Activated CD4-positive, alpha-beta T cell treated with anti-CD3 and anti-CD28 coated beads for 36 hours (primary cell): ENCODE data around the gene TAS2R7. TPM values are rescaled to one million over a fixed set of nuclear protein-coding genes. Genes with fewer than 3 reads are reported as not detected.
"Not testable (repeated sequence)": the region's sequence is repeated elsewhere in the genome, so short reads cannot be mapped to it uniquely, and the experiment has no call there.

Source experiments
- ATAC-seq: fragments of 200-7000 bp; cut with Tn5 transposase; one replicate; pipeline ENCODE4 v1.10.0; 2021; ENCODE audit warnings: mild to moderate bottlenecking, moderate library complexity
- CTCF ChIA-PET: fragments of 350-600 bp; sonication (Branson Sonifier 250); formaldehyde crosslinking; loops from one replicate; lab custom pipeline; 2021; ENCODE audit warnings: antibody characterized with exemption; lab: Charles Lee
- POLR2A ChIA-PET: fragments of 350-600 bp; sonication (Branson Sonifier 250); formaldehyde crosslinking; loops from one replicate; lab custom pipeline; 2021; ENCODE audit warnings: antibody characterized with exemption, inconsistent platforms; lab: Charles Lee
- DNase-seq: peaks from one replicate; pipeline ENCODE4 v3.0.0-alpha.2; 2020
- H3K27ac Mint-ChIP-seq: one replicate; pipeline ENCODE4 v1.8.0; 2021; ENCODE audit warnings: mixed read lengths
- H3K27me3 Mint-ChIP-seq: one replicate; pipeline ENCODE4 v1.8.0; 2021; ENCODE audit warnings: mixed read lengths
- H3K36me3 Mint-ChIP-seq: one replicate; pipeline ENCODE4 v1.8.0; 2021; ENCODE audit warnings: low read depth, mixed read lengths
- H3K4me1 Mint-ChIP-seq: one replicate; pipeline ENCODE4 v1.8.0; 2021; ENCODE audit warnings: mixed read lengths
- H3K4me3 Mint-ChIP-seq: one replicate; pipeline ENCODE4 v1.8.0; 2021; ENCODE audit warnings: mild to moderate bottlenecking, moderate library complexity, mixed read lengths
- H3K9me3 Mint-ChIP-seq: one replicate; pipeline ENCODE4 v1.8.0; 2021; ENCODE audit warnings: low read depth, mixed read lengths
- intact Hi-C, 2 experiments: fragments of 100-400 bp; cut with DNase I in 1 of 2; cut with micrococcal nuclease in 1 of 2; formaldehyde crosslinking; loops; one replicate each; pipeline versions ENCODE4 v1.14.2 to v1.15.1; 2022 to 2024; cut with DNase I, micrococcal nuclease
- total RNA-seq, 2 experiments: library from RNA; stranded (reverse); gene quantifications; one replicate each; pipeline ENCODE4 v1.2.3, GENCODE V29; 2021

Gene TAS2R7
- total RNA-seq, 2 experiments from 2014 or later: not detected

DNA sequence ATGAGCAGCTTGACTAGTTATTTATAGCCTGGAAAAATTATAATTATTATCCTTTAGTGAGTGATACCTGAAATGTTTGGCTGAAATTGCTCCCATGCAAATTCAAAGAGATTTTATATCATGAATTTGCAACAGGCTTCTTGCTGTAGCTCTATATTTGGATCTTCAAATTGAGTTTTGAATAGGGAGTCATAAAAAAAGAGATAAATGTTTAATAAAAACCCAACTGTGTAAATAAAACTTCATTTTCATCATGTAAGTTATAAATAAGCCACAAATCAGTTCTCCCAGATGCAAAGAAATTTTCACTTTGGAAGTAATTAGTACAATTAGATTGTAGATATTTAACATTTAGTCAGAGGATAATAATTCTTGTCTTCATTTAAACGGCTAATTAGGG lies 4.8 kb upstream of the TAS2R7 start, which contains the start of gene TAS2R8:
Gene TAS2R8, minus strand, starts transcription at position 101 of the 400 bp plus-strand sequence. CDS start 306 bp downstream, outside the sequence.
- Mint-ChIP-seq H3K27me3 (peaks cover 18% of the 10 kb centered on the region), H3K36me3 (no peaks in the 10 kb centered on the region), H3K9me3 (no peaks in the 10 kb centered on the region), H3K4me1 (no peaks in the 10 kb centered on the region), H3K4me3 (no peak within 1 kb of the TSS), H3K27ac (no peak within 1 kb of the TSS)
- no peak for DNase-seq
- CTCF ChIA-PET: no interaction called here
- POLR2A ChIA-PET: no interaction called here
- no peak for ATAC-seq
- intact Hi-C loops: no loop called here

DNA sequence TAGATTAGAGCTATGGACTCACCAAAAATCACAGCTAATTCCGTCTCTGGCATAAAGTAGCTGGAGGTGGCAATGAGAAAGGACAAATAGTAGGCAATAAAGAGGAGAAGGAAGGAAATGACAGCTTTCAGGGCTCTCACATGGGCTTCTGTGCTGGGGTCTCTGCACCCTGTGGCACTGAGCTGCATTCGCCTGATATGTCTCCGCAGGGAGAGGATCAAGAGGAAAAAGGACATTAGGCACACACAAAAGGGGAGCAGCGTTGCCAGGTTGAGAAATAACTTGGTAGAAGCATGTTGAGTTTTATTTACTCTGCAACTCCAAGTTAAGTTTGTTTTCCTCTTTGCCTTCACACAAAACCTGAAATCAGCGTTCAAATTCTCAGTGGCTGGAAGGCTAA lies 686 bp downstream of the TAS2R7 start:
- no peaks in the 10 kb centered on the region for H3K9me3 Mint-ChIP-seq
- POLR2A ChIA-PET: no interaction called here
- no peak overlapping the region for H3K4me3 Mint-ChIP-seq
- CTCF ChIA-PET: interaction anchor here (0.7 to 0.9 kb wide), 2 partner anchors 685 to 720 kb away, joined by 3 read pairs; no protein-coding TSS in a partner anchor
- H3K36me3 Mint-ChIP-seq: no peaks in the 10 kb centered on the region
- no peak overlapping the region for H3K27ac Mint-ChIP-seq
- H3K4me1 Mint-ChIP-seq: no peaks in the 10 kb centered on the region
- no peak for ATAC-seq
- DNase-seq: no peak
- intact Hi-C loops: no loop called here
- peaks cover 17% of the 10 kb centered on the region for H3K27me3 Mint-ChIP-seq

DNA sequence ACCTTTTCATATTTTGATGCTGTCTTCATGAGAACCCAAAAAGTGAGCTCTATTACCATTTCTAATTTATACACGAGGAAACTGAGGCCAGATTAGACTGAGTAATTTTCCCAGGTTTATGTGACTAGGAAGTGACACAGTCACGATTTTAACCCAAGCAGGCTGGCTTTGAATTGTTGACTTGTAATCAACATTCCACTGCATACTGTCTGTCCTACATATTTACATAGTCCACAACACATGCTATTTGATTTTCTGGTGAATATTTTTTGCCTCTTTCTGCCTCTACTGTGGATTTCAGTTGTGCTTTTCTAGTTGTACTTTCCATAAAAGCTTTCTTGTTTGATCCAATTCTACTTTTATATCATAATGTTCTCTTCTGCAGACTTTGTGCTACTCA lies 8.2 kb downstream of the TAS2R7 start:
- CTCF ChIA-PET: no interaction called here
- ATAC-seq (no peak), DNase-seq (no peak)
- POLR2A ChIA-PET: no interaction called here
- intact Hi-C loops: no loop called here
- H3K4me1 Mint-ChIP-seq: no peaks in the 10 kb centered on the region
- H3K27me3 Mint-ChIP-seq: peaks cover 4% of the 10 kb centered on the region
- H3K4me3 Mint-ChIP-seq: no peak overlapping the region
- no peaks in the 10 kb centered on the region for H3K36me3 Mint-ChIP-seq
- H3K9me3 Mint-ChIP-seq: no peaks in the 10 kb centered on the region
- no peak overlapping the region for H3K27ac Mint-ChIP-seq

DNA sequence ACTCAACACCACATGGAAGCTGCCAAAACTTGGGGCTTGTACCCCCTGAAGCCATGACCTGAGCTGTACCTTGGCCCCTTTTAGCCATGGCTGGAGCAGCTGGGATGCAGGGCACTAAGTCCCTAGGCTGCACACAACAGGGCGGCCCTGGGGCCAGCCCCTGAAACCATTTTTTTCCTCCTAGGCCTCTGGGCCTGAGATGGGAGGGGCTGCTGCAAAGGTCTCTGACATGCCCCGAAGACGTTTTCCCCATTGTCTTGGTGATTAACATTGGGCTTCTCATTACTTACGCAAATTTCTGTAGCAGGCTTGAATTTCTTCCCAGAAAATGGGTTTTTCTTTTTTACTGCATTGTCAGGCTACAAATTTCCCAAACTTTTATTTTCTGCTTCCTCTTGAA lies 10.7 kb downstream of the TAS2R7 start:
- H3K4me1 Mint-ChIP-seq, H3K4me3 Mint-ChIP-seq, CTCF ChIA-PET, ATAC-seq, DNase-seq, H3K36me3 Mint-ChIP-seq, intact Hi-C loops, H3K9me3 Mint-ChIP-seq, POLR2A ChIA-PET, H3K27me3 Mint-ChIP-seq, H3K27ac Mint-ChIP-seq: not testable (repeated sequence)

DNA sequence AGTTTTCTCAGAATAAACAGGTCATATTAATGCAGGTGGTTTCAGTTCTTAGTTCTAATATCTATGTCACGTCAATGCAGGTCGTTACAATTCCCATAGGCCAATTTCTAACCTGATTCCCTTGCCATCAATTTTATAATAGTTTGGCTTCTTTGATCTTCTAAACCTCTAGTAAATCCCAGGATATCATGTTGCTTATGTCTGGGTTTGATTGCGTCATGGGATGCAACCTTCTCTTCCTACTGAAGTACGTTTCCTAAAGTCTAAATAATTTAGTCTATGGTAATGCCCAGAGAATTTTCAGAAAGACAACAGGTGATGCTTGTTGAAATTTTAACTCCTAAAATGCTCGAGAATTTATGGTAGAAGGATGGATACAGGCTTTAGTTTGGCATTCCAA lies 19.2 kb downstream of the TAS2R7 start:
- Mint-ChIP-seq H3K36me3 (no peaks in the 10 kb centered on the region), H3K4me1 (no peaks in the 10 kb centered on the region), H3K4me3 (no peak overlapping the region), H3K27ac (no peak overlapping the region), H3K27me3 (peaks cover 3% of the 10 kb centered on the region), H3K9me3 (no peaks in the 10 kb centered on the region)
- DNase-seq: no peak
- no peak for ATAC-seq
- CTCF ChIA-PET: interaction anchor here (0.6 kb wide), 1 partner anchor 41 kb away, joined by 3 read pairs; no protein-coding TSS in a partner anchor
- intact Hi-C loops: no loop called here
- POLR2A ChIA-PET: no interaction called here

DNA sequence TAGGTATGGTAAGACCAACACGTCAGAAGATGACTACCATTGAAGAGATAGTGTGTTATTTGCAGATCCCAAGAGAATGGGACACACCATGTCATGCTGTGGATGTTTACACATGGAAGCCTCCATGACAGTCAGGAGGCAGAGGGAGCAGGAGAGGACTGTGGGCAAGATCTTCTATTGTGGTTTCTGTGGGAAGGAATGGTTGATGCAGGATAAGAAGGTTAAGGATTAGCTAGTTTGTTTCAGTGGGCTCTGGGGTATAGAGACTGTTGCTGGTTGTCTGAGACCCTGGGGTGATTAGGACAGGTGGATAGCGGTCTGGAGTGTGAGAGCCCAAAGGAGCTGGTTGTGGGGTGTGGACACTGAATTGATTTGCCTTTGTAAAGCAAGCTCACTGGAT lies 23.3 kb downstream of the TAS2R7 start:
- Mint-ChIP-seq H3K4me3 (no peak overlapping the region), H3K9me3 (no peaks in the 10 kb centered on the region), H3K36me3 (no peaks in the 10 kb centered on the region), H3K4me1 (no peaks in the 10 kb centered on the region), H3K27me3 (peaks cover 4% of the 10 kb centered on the region), H3K27ac (no peak overlapping the region)
- DNase-seq (no peak), ATAC-seq (no peak)
- CTCF ChIA-PET: interaction anchor here (0.6 to 3.5 kb wide), 4 partner anchors 8 to 708 kb away, joined by 3 to 16 read pairs (median 10); no protein-coding TSS in a partner anchor
- intact Hi-C loops: no loop called here
- POLR2A ChIA-PET: no interaction called here

DNA sequence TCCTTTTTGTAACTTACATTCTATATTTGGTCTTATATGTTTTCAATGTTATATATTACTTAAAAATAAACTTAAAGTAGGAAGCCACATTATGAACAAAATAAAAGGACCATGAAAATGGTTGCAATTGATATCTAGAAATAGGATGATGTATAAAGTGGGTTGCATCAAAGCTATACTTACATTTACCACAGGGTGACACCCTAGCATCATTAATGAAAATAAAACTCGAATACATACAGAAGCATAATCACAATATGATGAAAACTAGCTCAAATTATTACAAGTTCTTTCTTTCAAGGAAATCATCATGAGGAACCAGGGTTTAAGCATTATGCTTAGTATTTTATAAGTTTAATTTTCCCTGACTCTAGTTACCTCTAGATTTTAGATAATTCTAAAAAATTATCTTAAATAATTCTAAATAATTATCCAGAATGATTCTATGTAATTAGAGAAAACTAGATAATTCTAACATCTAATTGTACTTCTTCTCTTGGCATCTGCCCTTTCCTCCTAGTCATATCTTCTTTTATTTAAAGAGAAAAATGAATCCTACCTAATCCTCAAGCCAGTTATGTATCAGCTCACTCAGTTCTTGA lies 31.2 kb downstream of the TAS2R7 start:
- no peak overlapping the region for H3K4me3 Mint-ChIP-seq
- intact Hi-C loops: loop anchor here (1.0 kb wide), 2 partner anchors 428 to 715 kb away; no protein-coding TSS in a partner anchor
- ATAC-seq: no peak
- H3K36me3 Mint-ChIP-seq: no peaks in the 10 kb centered on the region
- no peak overlapping the region for H3K27ac Mint-ChIP-seq
- peaks cover 33% of the 10 kb centered on the region for H3K27me3 Mint-ChIP-seq
- ChIA-PET CTCF (interaction anchor here (0.6 to 6.5 kb wide), 20 partner anchors 9 to 1262 kb away, joined by 3 to 99 read pairs (median 3); partner anchors contain the start of genes PRB3, SMIM10L1 and TAS2R9), POLR2A (interaction anchor here (0.6 kb wide), 1 partner anchor 1455 kb away, joined by 3 read pairs; no protein-coding TSS in a partner anchor)
- H3K9me3 Mint-ChIP-seq: no peaks in the 10 kb centered on the region
- H3K4me1 Mint-ChIP-seq: no peaks in the 10 kb centered on the region
- DNase-seq: no peak

DNA sequence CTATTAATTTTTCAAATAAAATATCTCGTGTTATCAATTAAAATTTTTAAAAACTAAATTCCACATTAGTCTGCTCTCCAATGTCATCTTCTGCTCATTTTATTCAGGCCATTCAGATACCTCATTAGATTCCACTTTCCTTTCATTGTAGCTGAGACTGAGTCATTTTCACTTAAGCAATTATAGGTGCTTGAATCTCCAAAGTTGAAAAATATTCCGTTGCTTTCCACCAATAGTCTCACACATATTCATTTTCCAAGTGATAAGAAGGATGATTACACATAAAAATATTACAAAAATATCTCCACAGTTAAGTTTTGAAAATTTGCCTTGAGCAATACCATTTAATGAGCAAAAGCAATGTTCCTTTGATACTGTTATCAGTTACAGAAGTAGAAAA lies 42.8 kb downstream of the TAS2R7 start:
- no peaks in the 10 kb centered on the region for H3K4me1 Mint-ChIP-seq
- no peak overlapping the region for H3K4me3 Mint-ChIP-seq
- peaks cover 41% of the 10 kb centered on the region for H3K27me3 Mint-ChIP-seq
- ChIA-PET POLR2A (no interaction called here), CTCF (interaction anchor here (1.2 to 3.7 kb wide), 4 partner anchors 8 to 524 kb away, joined by 3 to 18 read pairs (median 4); no protein-coding TSS in a partner anchor)
- H3K27ac Mint-ChIP-seq: no peak overlapping the region
- peaks cover 8% of the 10 kb centered on the region for H3K36me3 Mint-ChIP-seq
- intact Hi-C loops: no loop called here
- no peak for DNase-seq
- no peak for ATAC-seq
- peaks cover 12% of the 10 kb centered on the region for H3K9me3 Mint-ChIP-seq

DNA sequence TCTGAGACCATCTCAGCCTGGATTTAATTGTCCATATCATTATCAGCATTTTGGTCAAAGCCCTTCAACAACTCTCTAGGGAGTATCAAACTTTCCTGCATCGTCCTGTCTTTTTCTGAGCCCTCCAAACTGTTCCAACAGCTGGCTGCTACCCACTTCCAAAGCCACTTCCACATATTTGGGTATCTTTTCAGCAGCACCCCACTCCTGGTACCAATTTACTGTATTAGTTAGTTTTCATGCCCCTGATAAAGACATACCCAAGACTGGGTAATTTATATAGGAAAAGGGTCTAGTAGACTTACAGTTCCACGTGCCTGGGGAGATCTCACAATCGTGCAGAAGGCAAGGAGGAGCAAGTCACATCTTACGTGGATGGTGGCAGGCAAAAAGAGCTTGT lies 46.2 kb downstream of the TAS2R7 start:
- CTCF ChIA-PET: no interaction called here
- H3K36me3 Mint-ChIP-seq: peaks cover 8% of the 10 kb centered on the region

DNA sequence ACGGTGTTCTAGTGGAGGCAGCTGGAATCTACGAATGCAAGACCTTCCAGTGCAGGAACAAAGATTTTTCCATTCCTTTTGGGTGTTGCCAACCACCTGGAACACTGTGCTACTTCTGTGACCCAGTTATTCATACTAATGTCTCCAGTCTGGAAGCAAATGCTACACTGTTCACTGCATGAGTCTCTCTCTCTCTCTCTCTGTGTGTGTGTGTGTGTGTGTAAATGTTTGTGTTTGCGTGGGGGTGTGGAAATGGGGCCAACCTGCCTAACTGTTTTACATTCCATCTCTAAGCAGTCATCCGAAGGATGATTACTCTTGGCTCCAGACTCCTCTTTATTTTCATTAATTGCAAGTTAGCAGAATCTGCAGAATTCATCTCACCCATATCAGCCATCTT lies 49.4 kb downstream of the TAS2R7 start:
- peaks cover 8% of the 10 kb centered on the region for H3K36me3 Mint-ChIP-seq
- CTCF ChIA-PET: interaction anchor here (0.7 kb wide), 1 partner anchor 593 kb away, joined by 3 read pairs; no protein-coding TSS in a partner anchor
- H3K27me3 Mint-ChIP-seq: peaks cover 29% of the 10 kb centered on the region
- ATAC-seq (no peak), DNase-seq (no peak)
- H3K4me1 Mint-ChIP-seq: peaks cover 9% of the 10 kb centered on the region
- H3K4me3 Mint-ChIP-seq: no peak overlapping the region
- H3K27ac Mint-ChIP-seq: no peak overlapping the region
- intact Hi-C loops: loop anchor here in 1 of 2 experiments (5.0 kb wide), 1 partner anchor 734 kb away; no protein-coding TSS in a partner anchor
- POLR2A ChIA-PET: no interaction called here
- H3K9me3 Mint-ChIP-seq: peaks cover 12% of the 10 kb centered on the region

More for the DNA sequence above, 46.2 kb downstream of the TAS2R7 start:
- Mint-ChIP-seq H3K4me3 (no peak overlapping the region), H3K27ac (no peak overlapping the region), H3K27me3 (peaks cover 37% of the 10 kb centered on the region), H3K4me1 (no peaks in the 10 kb centered on the region), H3K9me3 (peaks cover 12% of the 10 kb centered on the region)
- no peak for DNase-seq
- POLR2A ChIA-PET: no interaction called here
- intact Hi-C loops: no loop called here
- no peak for ATAC-seq
